Liver (tissue), 3 donors: ENCODE data around the gene DNAJC2.
"Not testable (repeated sequence)": the region's sequence is repeated elsewhere in the genome, so short reads cannot be mapped to it uniquely, and the experiment has no call there.

Source experiments
- ATF3 ChIP-seq: IDR thresholded peaks from 2 replicates; pipeline ENCODE4 v1.6.1; 2016; ENCODE audit warnings: antibody characterized with exemption
- EGR1 ChIP-seq, 2 donors: IDR thresholded peaks; 2 replicates each; pipeline ENCODE4 v1.6.1; 2016 to 2018; ENCODE audit warnings: antibody characterized with exemption in 2 of 2, low read depth in 2 of 2
- GABPA ChIP-seq, 2 donors: IDR thresholded peaks in 1 of 2; conservative IDR thresholded peaks in 1 of 2; 2 replicates each; pipeline ENCODE4 v1.6.1; 2016; ENCODE audit warnings: antibody characterized with exemption in 2 of 2, mild to moderate bottlenecking in 1 of 2, moderate library complexity in 1 of 2
- JUND ChIP-seq, 2 donors: IDR thresholded peaks; 2 replicates each; pipeline ENCODE4 v1.6.1; 2016; ENCODE audit warnings: antibody characterized with exemption in 2 of 2
- MAX ChIP-seq: IDR thresholded peaks from 2 replicates; pipeline ENCODE4 v1.6.1; 2016; ENCODE audit warnings: antibody characterized with exemption
- NR2F2 ChIP-seq: IDR thresholded peaks from 2 replicates; pipeline ENCODE4 v1.6.1; 2016; ENCODE audit warnings: antibody characterized with exemption
- REST ChIP-seq: IDR thresholded peaks from 2 replicates; pipeline ENCODE4 v1.6.1; 2016; ENCODE audit warnings: antibody characterized with exemption, mild to moderate bottlenecking
- SP1 ChIP-seq: IDR thresholded peaks from 2 replicates; pipeline ENCODE4 v1.6.1; 2018; ENCODE audit warnings: antibody characterized with exemption, mild to moderate bottlenecking
- TAF1 ChIP-seq: conservative IDR thresholded peaks from 2 replicates; pipeline ENCODE4 v1.6.1; 2016; ENCODE audit warnings: antibody characterized with exemption, mild to moderate bottlenecking
- YY1 ChIP-seq: IDR thresholded peaks from 2 replicates; pipeline ENCODE4 v1.6.1; 2016; ENCODE audit warnings: antibody characterized with exemption, mild to moderate bottlenecking
- ZBTB33 ChIP-seq: IDR thresholded peaks from 2 replicates; pipeline ENCODE4 v1.6.1; 2016; ENCODE audit warnings: antibody characterized with exemption
- TF ChIP-seq, protein P1 (sequence below): fragments of 150-350 bp; IDR thresholded peaks from 2 replicates; pipeline ENCODE4 v1.5.1; 2017; ENCODE audit warnings: improper control_type of control experiment, low read depth, low read length; ENCODE audit not compliant: missing input control
- donor health status: healthy.
- donor health status: healthy.

DNA sequence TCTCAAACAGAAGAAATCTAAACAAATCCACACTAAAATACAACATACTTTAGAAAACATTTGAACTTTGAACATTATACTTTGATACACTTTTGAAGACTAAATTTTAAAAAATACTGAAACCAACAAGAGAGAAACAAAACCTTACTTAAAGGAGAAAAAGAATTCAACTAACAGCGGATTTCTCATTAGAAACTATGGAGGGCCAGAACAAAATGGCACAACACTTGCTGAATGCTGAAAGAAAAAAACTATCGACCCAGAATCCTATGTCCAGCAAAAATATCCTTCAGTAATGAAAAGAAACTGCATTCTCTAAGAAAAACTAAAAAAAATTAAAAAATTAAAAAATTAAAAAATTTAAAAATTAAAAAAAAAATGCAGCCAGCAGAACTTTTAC, 80.5 kb downstream of the DNAJC2 start:
- TF ChIP-seq, protein P1, sequence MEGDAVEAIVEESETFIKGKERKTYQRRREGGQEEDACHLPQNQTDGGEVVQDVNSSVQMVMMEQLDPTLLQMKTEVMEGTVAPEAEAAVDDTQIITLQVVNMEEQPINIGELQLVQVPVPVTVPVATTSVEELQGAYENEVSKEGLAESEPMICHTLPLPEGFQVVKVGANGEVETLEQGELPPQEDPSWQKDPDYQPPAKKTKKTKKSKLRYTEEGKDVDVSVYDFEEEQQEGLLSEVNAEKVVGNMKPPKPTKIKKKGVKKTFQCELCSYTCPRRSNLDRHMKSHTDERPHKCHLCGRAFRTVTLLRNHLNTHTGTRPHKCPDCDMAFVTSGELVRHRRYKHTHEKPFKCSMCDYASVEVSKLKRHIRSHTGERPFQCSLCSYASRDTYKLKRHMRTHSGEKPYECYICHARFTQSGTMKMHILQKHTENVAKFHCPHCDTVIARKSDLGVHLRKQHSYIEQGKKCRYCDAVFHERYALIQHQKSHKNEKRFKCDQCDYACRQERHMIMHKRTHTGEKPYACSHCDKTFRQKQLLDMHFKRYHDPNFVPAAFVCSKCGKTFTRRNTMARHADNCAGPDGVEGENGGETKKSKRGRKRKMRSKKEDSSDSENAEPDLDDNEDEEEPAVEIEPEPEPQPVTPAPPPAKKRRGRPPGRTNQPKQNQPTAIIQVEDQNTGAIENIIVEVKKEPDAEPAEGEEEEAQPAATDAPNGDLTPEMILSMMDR = not testable (repeated sequence)
- not testable (repeated sequence) for TF ChIP-seq TAF1; REST; NR2F2; ATF3; ZBTB33; EGR1 (IDR thresholded peaks at IDR 0.05; ENCODE audit: low read depth in 2 of 2); YY1; JUND (IDR thresholded peaks at IDR 0.05); GABPA (IDR thresholded peaks at IDR 0.05 in 1 of 2, conservative IDR thresholded peaks at IDR 0.05 in 1 of 2); MAX; SP1
